ENCODE results near the gene GABRG2.

Gene GABRG2

GRCh38 chr5:162193012-162193411, 125.4 kb downstream of the GABRG2 start:
- H3K4me3 ChIP-seq (replicated peaks; ENCODE audit: insufficient read depth, low read length) = no peak overlapping the region
- no peaks in the 10 kb centered on the region for H3K27me3 ChIP-seq (ENCODE audit: insufficient read depth, poor library complexity, severe bottlenecking)
- TF ChIP-seq CTCF (IDR thresholded peaks at IDR 0.05; ENCODE audit: insufficient read depth, low read length) = no peak
- no peak for TF ChIP-seq GABPA (IDR thresholded peaks at IDR 0.05; ENCODE audit: low read depth)
- no peak for TF ChIP-seq POLR2AphosphoS5 (IDR thresholded peaks at IDR 0.05; ENCODE audit: low read depth)
- no peak for TF ChIP-seq REST (IDR thresholded peaks at IDR 0.05; ENCODE audit: insufficient replicate concordance, low read depth)
- no peak for TF ChIP-seq SPI1 (IDR thresholded peaks at IDR 0.05; ENCODE audit: borderline replicate concordance, low read depth)
- no peak for DNase-seq (ENCODE audit: low read depth in 1 of 2, low spot score in 1 of 2)
- H3K27ac ChIP-seq (replicated peaks) = no peak overlapping the region

- no peak for DNase-seq (ENCODE audit: low read depth in 1 of 2, low spot score in 1 of 2)
- no peaks in the 10 kb centered on the region for H3K27me3 ChIP-seq (ENCODE audit: insufficient read depth, poor library complexity, severe bottlenecking)
- H3K4me3 ChIP-seq (replicated peaks; ENCODE audit: insufficient read depth, low read length) = no peak overlapping the region
- TF ChIP-seq CTCF (IDR thresholded peaks at IDR 0.05; ENCODE audit: insufficient read depth, low read length) (no peak), GABPA (IDR thresholded peaks at IDR 0.05; ENCODE audit: low read depth) (no peak), SPI1 (IDR thresholded peaks at IDR 0.05; ENCODE audit: borderline replicate concordance, low read depth) (no peak), POLR2AphosphoS5 (IDR thresholded peaks at IDR 0.05; ENCODE audit: low read depth) (no peak), REST (IDR thresholded peaks at IDR 0.05; ENCODE audit: insufficient replicate concordance, low read depth) (no peak)
- H3K27ac ChIP-seq (replicated peaks) = no peak overlapping the region
Observed at GRCh38 chr5:162196351-162196750, 128.8 kb downstream of the GABRG2 start.

- Histone ChIP-seq H3K4me3 (replicated peaks; ENCODE audit: insufficient read depth, low read length) (no peak overlapping the region), H3K27me3 (ENCODE audit: insufficient read depth, poor library complexity, severe bottlenecking) (peaks cover 2% of the 10 kb centered on the region), H3K27ac (replicated peaks) (no peak overlapping the region)
- TF ChIP-seq REST (IDR thresholded peaks at IDR 0.05; ENCODE audit: insufficient replicate concordance, low read depth) (no peak), POLR2AphosphoS5 (IDR thresholded peaks at IDR 0.05; ENCODE audit: low read depth) (no peak), CTCF (IDR thresholded peaks at IDR 0.05; ENCODE audit: insufficient read depth, low read length) (no peak), GABPA (IDR thresholded peaks at IDR 0.05; ENCODE audit: low read depth) (no peak), SPI1 (IDR thresholded peaks at IDR 0.05; ENCODE audit: borderline replicate concordance, low read depth) (no peak)
- no peak for DNase-seq (ENCODE audit: low read depth in 1 of 2, low spot score in 1 of 2)
Observed at GRCh38 chr5:162202285-162202880, 134.8 kb downstream of the GABRG2 start.

All from HL-60 (cell line).